Neutrophil (primary cell): ENCODE results near the gene GTF2H1.

ENCODE experiments used
- H3K27ac ChIP-seq: fragments of 200-600 bp; sonication (generic); 2 replicates; pipeline ENCODE4 v1.5.1; 2016; ENCODE audit warnings: mild to moderate bottlenecking, moderate library complexity
- H3K27me3 ChIP-seq: fragments of 200-600 bp; sonication (generic); 2 replicates; pipeline ENCODE4 v1.6.0; 2016; ENCODE audit warnings: mild to moderate bottlenecking
- H3K36me3 ChIP-seq: fragments of 200-600 bp; sonication (generic); 2 replicates; pipeline ENCODE4 v1.5.1; 2017
- H3K4me1 ChIP-seq, 2 experiments: fragments of 200-600 bp in 1 of 2; sonication (generic) in 1 of 2; 1 replicate in 1 of 2; 2 replicates in 1 of 2; pipeline versions ENCODE4 v1.5.1 to v1.6.1; 2013 to 2016; ENCODE audit warnings: low read depth in 1 of 2, low read length in 1 of 2, mild to moderate bottlenecking in 1 of 2, moderate library complexity in 1 of 2; ENCODE audit not compliant: control insufficient read depth in 1 of 2, insufficient read depth in 1 of 2
- H3K4me3 ChIP-seq, 2 experiments: fragments of 200-600 bp in 1 of 2; sonication (generic) in 1 of 2; 1 replicate in 1 of 2; 2 replicates in 1 of 2; pipeline ENCODE4 v1.5.1; 2013 to 2016; ENCODE audit warnings: low read depth in 1 of 2, low read length in 1 of 2, mild to moderate bottlenecking in 1 of 2, moderate library complexity in 1 of 2
- H3K9me3 ChIP-seq: fragments of 200-600 bp; sonication (generic); 2 replicates; pipeline ENCODE4 v1.5.1; 2016
- TF ChIP-seq, protein P1 (sequence below): fragments of 200-600 bp; sonication (generic); IDR thresholded peaks from 2 replicates; pipeline ENCODE4 v1.5.1; 2016; ENCODE audit warnings: antibody characterized with exemption

The GTF2H1 gene

DNA sequence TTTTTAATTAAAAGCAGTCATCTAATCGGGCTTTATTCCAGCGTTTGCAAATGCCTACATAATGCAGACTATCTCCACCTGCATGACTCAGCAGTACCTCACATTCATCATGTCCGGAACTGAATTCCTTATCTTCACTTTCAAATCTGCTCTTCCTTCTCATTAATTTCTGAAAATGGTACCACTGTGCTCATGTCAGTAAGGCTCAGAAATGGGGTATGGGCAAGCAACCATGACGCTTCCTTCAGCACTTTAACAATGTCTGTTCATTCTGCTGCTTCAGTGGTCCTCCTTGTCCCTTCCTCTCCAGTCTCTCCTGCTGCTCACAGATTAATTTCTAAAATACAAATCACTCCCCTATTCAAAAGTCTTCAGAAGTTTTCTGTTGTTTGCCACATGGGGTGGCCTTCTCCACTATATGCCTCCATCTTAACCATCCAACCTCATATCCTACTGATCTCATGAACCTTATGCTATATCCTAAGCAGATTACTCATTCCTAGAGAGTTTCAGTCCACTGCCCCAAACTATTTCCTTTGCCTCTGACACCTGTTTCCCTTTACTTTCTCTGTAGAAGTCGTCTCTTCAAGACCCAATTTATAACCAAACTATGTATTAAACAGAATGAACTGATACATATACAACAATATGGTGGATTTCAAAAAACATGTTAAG is 7.0 kb downstream of the GTF2H1 start:
- H3K27ac ChIP-seq, result peak overlapping the region; percentile 8
- H3K27me3 ChIP-seq, result no peaks in the 10 kb centered on the region
- H3K4me1 ChIP-seq, result peaks cover 4 to 6% of the 10 kb centered on the region in 2 experiments
- no peaks in the 10 kb centered on the region for H3K9me3 ChIP-seq
- peaks cover 28% of the 10 kb centered on the region for H3K36me3 ChIP-seq
- no peak overlapping the region for H3K4me3 ChIP-seq
- TF ChIP-seq, protein P1, sequence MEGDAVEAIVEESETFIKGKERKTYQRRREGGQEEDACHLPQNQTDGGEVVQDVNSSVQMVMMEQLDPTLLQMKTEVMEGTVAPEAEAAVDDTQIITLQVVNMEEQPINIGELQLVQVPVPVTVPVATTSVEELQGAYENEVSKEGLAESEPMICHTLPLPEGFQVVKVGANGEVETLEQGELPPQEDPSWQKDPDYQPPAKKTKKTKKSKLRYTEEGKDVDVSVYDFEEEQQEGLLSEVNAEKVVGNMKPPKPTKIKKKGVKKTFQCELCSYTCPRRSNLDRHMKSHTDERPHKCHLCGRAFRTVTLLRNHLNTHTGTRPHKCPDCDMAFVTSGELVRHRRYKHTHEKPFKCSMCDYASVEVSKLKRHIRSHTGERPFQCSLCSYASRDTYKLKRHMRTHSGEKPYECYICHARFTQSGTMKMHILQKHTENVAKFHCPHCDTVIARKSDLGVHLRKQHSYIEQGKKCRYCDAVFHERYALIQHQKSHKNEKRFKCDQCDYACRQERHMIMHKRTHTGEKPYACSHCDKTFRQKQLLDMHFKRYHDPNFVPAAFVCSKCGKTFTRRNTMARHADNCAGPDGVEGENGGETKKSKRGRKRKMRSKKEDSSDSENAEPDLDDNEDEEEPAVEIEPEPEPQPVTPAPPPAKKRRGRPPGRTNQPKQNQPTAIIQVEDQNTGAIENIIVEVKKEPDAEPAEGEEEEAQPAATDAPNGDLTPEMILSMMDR, result no peak

GRCh38 chr11:18330921-18331320 is 8.6 kb downstream of the GTF2H1 start:
- H3K4me1 ChIP-seq, result no peaks in the 10 kb centered on the region
- H3K36me3 ChIP-seq, result peaks cover 40% of the 10 kb centered on the region
- H3K27ac ChIP-seq, result no peak overlapping the region
- no peak overlapping the region for H3K4me3 ChIP-seq
- TF ChIP-seq, protein P1, result no peak
- H3K9me3 ChIP-seq, result no peaks in the 10 kb centered on the region
- no peaks in the 10 kb centered on the region for H3K27me3 ChIP-seq

DNA sequence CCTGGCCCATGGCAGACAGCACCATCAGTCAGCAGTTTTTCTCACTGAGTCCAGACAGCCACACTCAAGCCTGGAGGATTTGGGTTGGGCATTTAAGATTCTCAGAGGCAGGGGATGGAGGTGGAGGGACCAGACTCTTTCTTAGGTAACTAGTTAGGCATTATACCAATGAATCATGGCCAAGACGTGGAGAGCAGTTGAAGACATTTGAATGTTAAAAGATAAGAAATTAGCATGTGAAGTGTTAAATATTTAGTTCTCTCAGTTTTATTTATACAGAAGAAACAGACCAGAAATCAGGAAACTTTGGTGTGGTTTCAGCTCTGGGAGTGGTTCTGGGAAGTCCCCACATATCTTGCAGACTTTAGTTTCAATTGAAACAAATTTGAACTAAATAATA is 9.9 kb downstream of the GTF2H1 start:
- no peaks in the 10 kb centered on the region for H3K27me3 ChIP-seq
- no peak overlapping the region for H3K27ac ChIP-seq

DNA sequence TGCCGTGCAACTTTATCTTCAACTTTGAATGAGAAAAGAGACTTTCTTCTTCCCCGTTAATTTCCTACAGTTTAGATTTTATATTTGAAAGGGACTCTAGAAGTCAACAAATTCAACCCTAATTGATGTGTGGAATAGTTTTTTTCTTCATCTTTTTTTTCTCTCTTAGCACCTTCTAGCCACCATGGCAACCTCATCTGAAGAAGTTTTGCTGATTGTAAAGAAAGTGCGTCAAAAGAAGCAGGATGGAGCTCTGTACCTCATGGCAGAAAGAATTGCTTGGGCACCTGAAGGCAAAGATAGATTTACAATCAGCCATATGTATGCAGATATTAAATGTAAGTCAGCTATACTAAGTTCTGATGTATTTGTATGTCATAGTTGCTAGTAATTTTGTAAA is 10.5 kb downstream of the GTF2H1 start:
- H3K27me3 ChIP-seq, result no peaks in the 10 kb centered on the region
- peaks cover 56% of the 10 kb centered on the region for H3K36me3 ChIP-seq
- TF ChIP-seq, protein P1, result no peak
- H3K9me3 ChIP-seq, result no peaks in the 10 kb centered on the region
- H3K4me1 ChIP-seq, result no peaks in the 10 kb centered on the region
- H3K4me3 ChIP-seq, result no peak overlapping the region
- H3K27ac ChIP-seq, result no peak overlapping the region

More for the DNA sequence above, 9.9 kb downstream of the GTF2H1 start:
- TF ChIP-seq, protein P1, result no peak
- no peak overlapping the region for H3K4me3 ChIP-seq
- peaks cover 51% of the 10 kb centered on the region for H3K36me3 ChIP-seq
- no peaks in the 10 kb centered on the region for H3K4me1 ChIP-seq
- H3K9me3 ChIP-seq, result no peaks in the 10 kb centered on the region

DNA sequence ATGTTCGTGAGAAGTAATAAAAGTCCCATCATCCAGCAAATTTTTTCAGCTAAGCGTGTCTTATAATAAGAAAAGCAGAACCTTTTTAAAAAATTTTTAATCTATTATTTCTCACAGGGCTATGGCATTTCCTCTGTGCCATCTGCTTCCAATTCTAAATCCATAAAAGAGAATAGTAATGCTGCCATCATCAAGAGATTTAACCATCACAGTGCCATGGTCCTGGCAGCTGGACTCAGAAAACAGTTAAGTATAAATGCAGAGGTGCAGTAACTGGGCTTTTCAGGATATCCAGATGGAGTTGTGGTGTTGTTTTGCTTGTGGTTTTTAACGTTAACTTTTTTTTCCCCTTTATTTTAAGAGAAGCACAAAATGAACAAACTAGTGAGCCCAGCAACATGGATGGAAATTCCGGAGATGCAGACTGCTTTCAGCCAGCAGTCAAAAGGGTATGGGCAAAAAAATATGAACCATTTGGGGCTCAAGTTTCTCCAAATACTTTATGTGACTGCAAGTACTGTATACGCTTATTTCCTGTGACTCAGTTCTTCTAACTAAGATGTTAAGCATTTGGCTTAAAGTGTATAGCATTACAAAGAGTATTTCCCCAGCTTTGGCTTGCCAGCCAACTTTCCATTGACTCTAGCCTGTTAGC is 25.2 kb downstream of the GTF2H1 start:
- Histone ChIP-seq H3K4me1 (no peaks in the 10 kb centered on the region), H3K36me3 (peaks cover 78% of the 10 kb centered on the region), H3K27ac (no peak overlapping the region), H3K27me3 (no peaks in the 10 kb centered on the region), H3K9me3 (no peaks in the 10 kb centered on the region), H3K4me3 (no peak overlapping the region)
- TF ChIP-seq, protein P1, result no peak
